GM21576 (cell line): Measurements from ENCODE around the gene TAPT1.
"Not testable (repeated sequence)": the region's sequence is repeated elsewhere in the genome, so short reads cannot be mapped to it uniquely, and the experiment has no call there.

Experiments
- ATAC-seq: cut with Tn5 transposase; IDR thresholded peaks from one replicate; pipeline ENCODE4 v1.9.1; 2021; ENCODE audit warnings: mild to moderate bottlenecking, moderate library complexity; ENCODE audit not compliant: unreplicated experiment

TAPT1 gene

GRCh38 chr4:16225863-16226815 lies at the start of gene TAPT1:
TAPT1 (minus strand) TSS chr4:16226471; CDS start chr4:16226457, 14 bp downstream.
- ATAC-seq, result peak; percentile 65

- no peak for ATAC-seq
These were observed 45.1 kb upstream of the TAPT1 start for GRCh38 chr4:16271411-16271810.

GRCh38 chr4:16270454-16271328 lies 44.4 kb upstream of the TAPT1 start:
- ATAC-seq, result no peak

GRCh38 chr4:16269742-16270453 lies 43.6 kb upstream of the TAPT1 start:
- ATAC-seq, result not testable (repeated sequence)

GRCh38 chr4:16269240-16269639 lies 43.0 kb upstream of the TAPT1 start:
- no peak for ATAC-seq

- no peak for ATAC-seq
These were observed 42.0 kb upstream of the TAPT1 start for GRCh38 chr4:16268290-16268689.

- ATAC-seq, result no peak
These were observed 41.4 kb upstream of the TAPT1 start for GRCh38 chr4:16267639-16268038.

GRCh38 chr4:16265820-16266219 lies 39.5 kb upstream of the TAPT1 start:
- ATAC-seq, result no peak

- peak; percentile 70 for ATAC-seq
These were observed 38.5 kb upstream of the TAPT1 start for GRCh38 chr4:16264798-16265197.

GRCh38 chr4:16263056-16263455 lies 36.8 kb upstream of the TAPT1 start:
- no peak for ATAC-seq

GRCh38 chr4:16262188-16262587 lies 35.9 kb upstream of the TAPT1 start:
- no peak for ATAC-seq

- no peak for ATAC-seq
These were observed 35.1 kb upstream of the TAPT1 start for GRCh38 chr4:16261313-16261878.

- ATAC-seq, result no peak
These were observed 33.6 kb upstream of the TAPT1 start for GRCh38 chr4:16259889-16260246.

GRCh38 chr4:16259241-16259888 lies 33.1 kb upstream of the TAPT1 start:
- no peak for ATAC-seq

- no peak for ATAC-seq
These were observed 31.3 kb upstream of the TAPT1 start for GRCh38 chr4:16257611-16258010.

- no peak for ATAC-seq
These were observed 30.1 kb upstream of the TAPT1 start for GRCh38 chr4:16256343-16256742.

- no peak for ATAC-seq
These were observed 29.5 kb upstream of the TAPT1 start for GRCh38 chr4:16255730-16256129.

GRCh38 chr4:16253127-16253960 lies 27.1 kb upstream of the TAPT1 start:
- no peak for ATAC-seq

GRCh38 chr4:16250661-16251365 lies 24.5 kb upstream of the TAPT1 start:
- no peak for ATAC-seq
